CD4-positive, alpha-beta T cell treated with Interleukin-15 for 1 hour (primary cell): Measurements from ENCODE around the gene RUNX3.

Experiments
- DNase-seq: peaks from one replicate; pipeline ENCODE4 v3.0.0-alpha.2; 2020

RUNX3 gene

GRCh38 chr1:24963099-24963872 lies 33.2 kb upstream of the RUNX3 start:
- peak; percentile 44 for DNase-seq

- DNase-seq = no peak
Observed at GRCh38 chr1:24961961-24962861, 32.1 kb upstream of the RUNX3 start.

- no peak for DNase-seq
Observed at GRCh38 chr1:24961334-24961733, 31.3 kb upstream of the RUNX3 start.

- DNase-seq = no peak
Observed at GRCh38 chr1:24960071-24960801, 30.2 kb upstream of the RUNX3 start.

GRCh38 chr1:24959623-24959975 lies 29.5 kb upstream of the RUNX3 start:
- DNase-seq = no peak

- DNase-seq = no peak
Observed at GRCh38 chr1:24958766-24959622, 28.9 kb upstream of the RUNX3 start.

GRCh38 chr1:24957808-24958752 lies 28.0 kb upstream of the RUNX3 start:
- DNase-seq = no peak

GRCh38 chr1:24957016-24957807 lies 27.1 kb upstream of the RUNX3 start:
- peak; percentile 39 for DNase-seq

GRCh38 chr1:24955779-24956365 lies 25.8 kb upstream of the RUNX3 start:
- no peak for DNase-seq

GRCh38 chr1:24955161-24955560 lies 25.1 kb upstream of the RUNX3 start:
- peak; percentile 72 for DNase-seq

- DNase-seq = no peak
Observed at GRCh38 chr1:24954631-24955030, 24.6 kb upstream of the RUNX3 start.

GRCh38 chr1:24954022-24954421 lies 23.9 kb upstream of the RUNX3 start:
- DNase-seq = no peak

- peak; percentile 61 for DNase-seq
Observed at GRCh38 chr1:24952413-24952841, 22.4 kb upstream of the RUNX3 start.

- no peak for DNase-seq
Observed at GRCh38 chr1:24951810-24952412, 21.8 kb upstream of the RUNX3 start.

GRCh38 chr1:24951337-24951736 lies 21.3 kb upstream of the RUNX3 start:
- DNase-seq = no peak

- no peak for DNase-seq
Observed at GRCh38 chr1:24949331-24949881, 19.3 kb upstream of the RUNX3 start.

- no peak for DNase-seq
Observed at GRCh38 chr1:24948079-24948827, 18.2 kb upstream of the RUNX3 start.
